HG02798 (cell line): Measurements from ENCODE around the gene DBP.
"Not testable (repeated sequence)": the region's sequence is repeated elsewhere in the genome, so short reads cannot be mapped to it uniquely, and the experiment has no call there.

ENCODE experiments used
- ATAC-seq: cut with Tn5 transposase; IDR thresholded peaks from one replicate; pipeline ENCODE4 v1.9.1; 2021; ENCODE audit warnings: mild to moderate bottlenecking; ENCODE audit not compliant: unreplicated experiment, poor library complexity

Gene DBP

GRCh38 chr19:48668761-48669160 lies 31.6 kb upstream of the DBP start:
- ATAC-seq = no peak

- no peak for ATAC-seq
Measured at GRCh38 chr19:48668332-48668731, 31.2 kb upstream of the DBP start.

- no peak for ATAC-seq
Measured at GRCh38 chr19:48665786-48666185, 28.6 kb upstream of the DBP start.

GRCh38 chr19:48664476-48664875 lies 27.3 kb upstream of the DBP start:
- ATAC-seq = no peak

- ATAC-seq = no peak
Measured at GRCh38 chr19:48663667-48664066, 26.5 kb upstream of the DBP start.

- no peak for ATAC-seq
Measured at GRCh38 chr19:48661711-48662090, 24.5 kb upstream of the DBP start.

- peak; percentile 87 for ATAC-seq
Measured at GRCh38 chr19:48660852-48661710, 23.9 kb upstream of the DBP start.

- no peak for ATAC-seq
Measured at GRCh38 chr19:48659768-48660167, 22.6 kb upstream of the DBP start.

GRCh38 chr19:48658483-48658882 lies 21.3 kb upstream of the DBP start:
- no peak for ATAC-seq

GRCh38 chr19:48657828-48658227 lies 20.6 kb upstream of the DBP start:
- ATAC-seq = not testable (repeated sequence)

GRCh38 chr19:48656840-48657474 lies 19.8 kb upstream of the DBP start:
- no peak for ATAC-seq

- no peak for ATAC-seq
Measured at GRCh38 chr19:48654299-48655059, 17.3 kb upstream of the DBP start.

GRCh38 chr19:48651683-48652048 lies 14.5 kb upstream of the DBP start:
- ATAC-seq = no peak

GRCh38 chr19:48650974-48651682 lies 13.9 kb upstream of the DBP start:
- ATAC-seq = no peak

- ATAC-seq = no peak
Measured at GRCh38 chr19:48648134-48648533, 11.0 kb upstream of the DBP start.

- ATAC-seq = no peak
Measured at GRCh38 chr19:48646722-48647216, 9.6 kb upstream of the DBP start.

- peak; percentile 88 for ATAC-seq
Measured at GRCh38 chr19:48646001-48646721, 9.0 kb upstream of the DBP start, which contains the start of gene CA11. TSS of gene CA11 (minus strand) at chr19:48646187. CDS start at chr19:48645632, 555 bp downstream.

GRCh38 chr19:48645620-48646000 lies 8.4 kb upstream of the DBP start:
- ATAC-seq = no peak

- ATAC-seq = peak; percentile 44
Measured at GRCh38 chr19:48644839-48645619, 7.8 kb upstream of the DBP start.
